CD4-positive, alpha-beta memory T cell (primary cell): ENCODE results near the gene UST. TPM values are rescaled to one million over a fixed set of nuclear protein-coding genes. Genes with fewer than 3 reads are reported as not detected.
A peak's percentile ranks its signal among the peaks of the same experiment; 100 is the strongest.

Source experiments
- CTCF ChIA-PET: fragments of 350-600 bp; sonication (Branson Sonifier 250); formaldehyde crosslinking; loops from one replicate; lab custom pipeline; 2021; ENCODE audit warnings: inconsistent platforms; ENCODE audit not compliant: partially characterized antibody; lab: Charles Lee
- POLR2A ChIA-PET: fragments of 350-600 bp; sonication (Branson Sonifier 250); formaldehyde crosslinking; loops from one replicate; lab custom pipeline; 2021; ENCODE audit not compliant: partially characterized antibody; lab: Charles Lee
- DNase-seq, 5 donors: peaks; one replicate each; pipeline versions ENCODE4 v3.0.0 to v3.0.0-alpha.2; 2020 to 2022; ENCODE audit warnings: mixed read lengths in 1 of 5
- H3K27ac ChIP-seq: one replicate; pipeline ENCODE4 v1.7.0; 2013; ENCODE audit warnings: low read depth, low read length
- H3K27me3 ChIP-seq: 2 replicates; pipeline ENCODE4 v1.7.0; 2013; ENCODE audit warnings: mild to moderate bottlenecking, low read length, moderate library complexity; ENCODE audit not compliant: insufficient read depth
- H3K36me3 ChIP-seq: 2 replicates; pipeline ENCODE4 v1.7.0; 2013; ENCODE audit warnings: mild to moderate bottlenecking, low read length, moderate library complexity; ENCODE audit not compliant: insufficient read depth
- H3K4me1 ChIP-seq: 2 replicates; pipeline ENCODE4 v1.7.0; 2013; ENCODE audit warnings: mild to moderate bottlenecking, low read length, moderate library complexity; ENCODE audit not compliant: insufficient read depth
- H3K4me3 ChIP-seq, 2 donors: one replicate each; pipeline ENCODE4 v1.7.0; 2013; ENCODE audit warnings: low read length in 2 of 2, mild to moderate bottlenecking in 1 of 2
- H3K9me3 ChIP-seq, 2 donors: one replicate each; pipeline ENCODE4 v1.7.0; 2013; ENCODE audit warnings: low read length in 2 of 2, control low read depth in 1 of 2; ENCODE audit not compliant: control insufficient read depth in 1 of 2
- H3K27ac Mint-ChIP-seq, 7 donors: one replicate each; pipeline ENCODE4 v1.8.0; 2020 to 2021; ENCODE audit warnings: mixed read lengths in 7 of 7, mild to moderate bottlenecking in 6 of 7, inconsistent platforms in 3 of 7, moderate library complexity in 3 of 7
- H3K27me3 Mint-ChIP-seq, 2 donors: one replicate each; pipeline ENCODE4 v1.8.0; 2020 to 2021; ENCODE audit warnings: mixed read lengths in 2 of 2
- H3K36me3 Mint-ChIP-seq, 2 donors: one replicate each; pipeline ENCODE4 v1.8.0; 2020 to 2021; ENCODE audit warnings: mixed read lengths in 2 of 2, inconsistent platforms in 1 of 2, mild to moderate bottlenecking in 1 of 2
- H3K4me1 Mint-ChIP-seq, 4 donors: one replicate each; pipeline ENCODE4 v1.8.0; 2020 to 2021; ENCODE audit warnings: mixed read lengths in 4 of 4, mild to moderate bottlenecking in 1 of 4
- H3K4me3 Mint-ChIP-seq, 8 donors: one replicate each; pipeline ENCODE4 v1.8.0; 2020 to 2021; ENCODE audit warnings: mixed read lengths in 8 of 8, mild to moderate bottlenecking in 7 of 8, moderate library complexity in 6 of 8, inconsistent platforms in 3 of 8
- H3K9me3 Mint-ChIP-seq, 8 donors: one replicate each; pipeline ENCODE4 v1.8.0; 2020 to 2021; ENCODE audit warnings: mixed read lengths in 8 of 8, mild to moderate bottlenecking in 5 of 8, inconsistent platforms in 3 of 8, moderate library complexity in 1 of 8
- intact Hi-C: fragments of 100-400 bp; cut with micrococcal nuclease; formaldehyde crosslinking; loops from one replicate; pipeline ENCODE4 v1.15.1; 2023
- polyA plus RNA-seq, 2 donors: library from polyadenylated mRNA; unstranded; fragments of 300-500 nt; fragmentation: Illumina TruSeq; gene quantifications; one replicate each; pipeline ENCODE4 v1.2.3, GENCODE V29; 2021
- total RNA-seq, 2 experiments: library from RNA; stranded (reverse); gene quantifications; one replicate each; pipeline ENCODE4 v1.2.3, GENCODE V29; 2021

Gene UST
- total and polyA plus RNA-seq, 4 experiments from 2014 or later: 2.2 to 7.6 (median 5.1) TPM

DNA sequence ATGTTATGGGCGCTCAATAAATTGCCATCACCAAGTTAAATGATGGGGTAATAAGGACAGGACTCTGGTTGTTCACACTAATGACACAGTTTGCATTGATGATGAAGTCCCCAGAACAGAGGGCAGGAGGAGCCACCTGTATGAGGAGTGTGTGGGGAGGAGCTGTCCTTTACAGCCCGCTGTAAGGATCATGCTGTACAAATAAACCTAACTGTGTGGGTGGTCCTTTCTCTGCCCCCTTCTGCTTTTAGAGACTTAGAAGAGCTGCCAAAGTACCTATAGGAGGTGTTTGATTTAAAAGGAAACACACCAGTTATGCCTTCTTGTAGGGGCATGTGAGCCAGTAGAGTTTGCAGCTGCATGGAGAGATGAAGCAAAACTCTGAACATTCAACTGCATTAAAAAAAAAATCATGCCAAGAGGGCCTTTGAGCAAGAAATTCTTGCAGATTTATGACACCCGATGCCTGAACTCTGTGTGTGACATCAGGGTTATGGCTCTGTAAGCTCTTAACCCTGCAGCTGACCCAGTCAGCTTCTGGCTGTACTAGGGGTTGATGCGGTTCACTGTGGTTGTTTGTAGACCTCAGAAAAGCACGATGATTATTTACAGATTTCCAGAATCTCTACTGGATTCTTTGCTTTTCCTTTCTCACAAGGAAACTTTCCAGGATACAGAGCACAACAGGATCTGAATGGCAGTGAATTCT, 67.4 kb downstream of the UST start:
- Histone ChIP-seq H3K4me1 (no peaks in the 10 kb centered on the region), H3K9me3 (no peaks in the 10 kb centered on the region), H3K4me3 (no peak overlapping the region), H3K27ac (no peak overlapping the region), H3K36me3 (no peaks in the 10 kb centered on the region), H3K27me3 (no peaks in the 10 kb centered on the region)
- ChIA-PET CTCF (interaction anchor here (0.7 to 1.0 kb wide), 2 partner anchors 13 to 66 kb away, joined by 3 read pairs; no protein-coding TSS in a partner anchor), POLR2A (no interaction called here)
- Mint-ChIP-seq H3K4me3 (no peak overlapping the region), H3K4me1 (peaks cover 0 to 9% (median 4%) of the 10 kb centered on the region in 4 donors), H3K27me3 (no peaks in the 10 kb centered on the region), H3K9me3 (peaks cover 0 to 7% (median 1%) of the 10 kb centered on the region in 8 donors), H3K27ac (no peak overlapping the region), H3K36me3 (peaks cover 0 to 6% of the 10 kb centered on the region in 2 donors)
- intact Hi-C loops: no loop called here
- DNase-seq: no peak

GRCh38 chr6:148814869-148815268, 68.0 kb downstream of the UST start:
- no peak overlapping the region for H3K4me3 Mint-ChIP-seq
- H3K36me3 Mint-ChIP-seq: peaks cover 0 to 6% of the 10 kb centered on the region in 2 donors
- H3K9me3 Mint-ChIP-seq: peaks cover 0 to 7% (median 1%) of the 10 kb centered on the region in 8 donors
- no peaks in the 10 kb centered on the region for H3K9me3 ChIP-seq
- ChIA-PET CTCF (interaction anchor here (1.0 to 1.5 kb wide), 2 partner anchors 13 to 158 kb away, joined by 3 read pairs; no protein-coding TSS in a partner anchor), POLR2A (no interaction called here)
- no peaks in the 10 kb centered on the region for H3K36me3 ChIP-seq
- intact Hi-C loops: no loop called here
- H3K27me3 ChIP-seq: no peaks in the 10 kb centered on the region
- H3K27me3 Mint-ChIP-seq: no peaks in the 10 kb centered on the region
- H3K27ac Mint-ChIP-seq: no peak overlapping the region
- no peak for DNase-seq
- H3K4me3 ChIP-seq: no peak overlapping the region
- H3K4me1 Mint-ChIP-seq: peaks cover 0 to 9% (median 3%) of the 10 kb centered on the region in 4 donors
- H3K4me1 ChIP-seq: no peaks in the 10 kb centered on the region
- H3K27ac ChIP-seq: no peak overlapping the region

DNA sequence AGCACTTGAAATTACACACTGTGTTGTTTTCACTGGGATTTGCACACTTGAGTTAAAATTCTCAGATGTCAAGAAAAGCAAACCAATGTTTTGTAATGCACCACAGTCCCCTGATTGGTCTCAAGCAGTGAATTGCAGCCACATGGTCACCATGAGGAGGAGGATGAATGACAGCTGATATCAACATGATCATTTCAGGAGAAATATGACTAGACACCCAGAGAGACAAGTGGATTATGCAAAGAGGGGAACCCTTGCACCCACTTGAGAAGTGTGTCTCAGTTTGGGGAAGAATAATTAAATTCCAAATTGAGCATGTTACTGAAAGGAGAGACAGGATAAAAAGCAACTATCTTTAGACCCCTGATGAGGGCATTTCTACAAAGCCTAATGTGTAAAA, 69.3 kb downstream of the UST start:
- CTCF ChIA-PET: interaction anchor here (0.8 to 1.5 kb wide), 2 partner anchors 55 to 156 kb away, joined by 3 read pairs; no protein-coding TSS in a partner anchor
- H3K4me3 ChIP-seq: no peak overlapping the region
- no peak for DNase-seq
- peaks cover 0 to 5% of the 10 kb centered on the region in 2 donors for H3K36me3 Mint-ChIP-seq
- H3K4me1 ChIP-seq: no peaks in the 10 kb centered on the region
- no peaks in the 10 kb centered on the region for H3K36me3 ChIP-seq
- POLR2A ChIA-PET: no interaction called here
- H3K27me3 ChIP-seq: no peaks in the 10 kb centered on the region
- no peak overlapping the region for H3K27ac ChIP-seq
- H3K9me3 ChIP-seq: no peaks in the 10 kb centered on the region
- no peak overlapping the region for H3K27ac Mint-ChIP-seq
- intact Hi-C loops: no loop called here
- peaks cover 0 to 7% (median under 1%) of the 10 kb centered on the region in 8 donors for H3K9me3 Mint-ChIP-seq
- no peak overlapping the region for H3K4me3 Mint-ChIP-seq
- no peaks in the 10 kb centered on the region for H3K27me3 Mint-ChIP-seq
- peaks cover 0 to 10% (median 2%) of the 10 kb centered on the region in 4 donors for H3K4me1 Mint-ChIP-seq

- Histone ChIP-seq H3K9me3 (no peaks in the 10 kb centered on the region), H3K36me3 (no peaks in the 10 kb centered on the region), H3K4me3 (no peak overlapping the region), H3K27ac (no peak overlapping the region), H3K27me3 (no peaks in the 10 kb centered on the region), H3K4me1 (no peaks in the 10 kb centered on the region)
- DNase-seq: no peak
- Mint-ChIP-seq H3K36me3 (peaks cover 0 to 4% of the 10 kb centered on the region in 2 donors), H3K4me1 (peaks cover 0 to 15% (median 7%) of the 10 kb centered on the region in 4 donors), H3K27me3 (no peaks in the 10 kb centered on the region), H3K9me3 (peaks cover 0 to 7% (median 0%) of the 10 kb centered on the region in 8 donors), H3K4me3 (no peak overlapping the region), H3K27ac (no peak overlapping the region)
- intact Hi-C loops: no loop called here
- POLR2A ChIA-PET: no interaction called here
- CTCF ChIA-PET: no interaction called here
Measured at GRCh38 chr6:148817689-148818088, 70.9 kb downstream of the UST start.

DNA sequence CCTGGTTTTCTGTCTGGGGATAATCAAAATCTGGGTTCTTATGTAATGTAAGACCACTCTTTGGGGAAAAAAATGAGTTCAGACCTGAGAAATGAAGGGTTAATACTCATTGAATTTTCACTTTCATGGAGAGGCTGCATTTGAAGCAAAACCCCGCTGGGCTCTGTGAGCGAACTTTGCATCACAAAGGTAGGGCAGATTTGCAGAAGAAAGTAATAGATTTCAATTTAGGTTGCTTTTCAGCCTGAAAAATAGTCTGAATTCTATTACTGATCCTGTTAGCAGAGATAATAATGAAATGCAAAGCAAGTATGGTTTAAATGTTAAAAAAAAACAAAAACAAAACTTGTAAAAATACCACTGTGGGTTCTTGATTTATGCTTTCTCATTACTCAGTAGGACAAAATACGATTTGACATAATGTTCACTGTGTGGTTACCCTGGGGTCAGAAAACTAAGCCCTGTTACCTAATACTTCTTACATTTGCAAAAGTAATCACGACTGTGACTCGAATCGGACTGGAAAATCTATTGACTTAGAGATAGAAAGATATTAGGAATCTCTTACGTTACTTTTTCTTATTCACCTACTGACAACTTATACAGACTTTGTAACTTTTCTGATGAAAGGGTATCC, 72.2 kb downstream of the UST start:
- Histone ChIP-seq H3K4me1 (no peaks in the 10 kb centered on the region), H3K4me3 (no peak overlapping the region), H3K36me3 (no peaks in the 10 kb centered on the region), H3K9me3 (no peaks in the 10 kb centered on the region), H3K27ac (no peak overlapping the region), H3K27me3 (no peaks in the 10 kb centered on the region)
- H3K27me3 Mint-ChIP-seq: no peaks in the 10 kb centered on the region
- intact Hi-C loops: no loop called here
- DNase-seq: no peak
- peaks cover 0 to 2% of the 10 kb centered on the region in 2 donors for H3K36me3 Mint-ChIP-seq
- ChIA-PET CTCF (no interaction called here), POLR2A (no interaction called here)
- no peak overlapping the region for H3K27ac Mint-ChIP-seq
- H3K4me3 Mint-ChIP-seq: no peak overlapping the region
- H3K9me3 Mint-ChIP-seq: peaks cover 0 to 7% (median 0%) of the 10 kb centered on the region in 8 donors
- H3K4me1 Mint-ChIP-seq: peaks cover 3 to 16% (median 10%) of the 10 kb centered on the region in 4 donors

DNA sequence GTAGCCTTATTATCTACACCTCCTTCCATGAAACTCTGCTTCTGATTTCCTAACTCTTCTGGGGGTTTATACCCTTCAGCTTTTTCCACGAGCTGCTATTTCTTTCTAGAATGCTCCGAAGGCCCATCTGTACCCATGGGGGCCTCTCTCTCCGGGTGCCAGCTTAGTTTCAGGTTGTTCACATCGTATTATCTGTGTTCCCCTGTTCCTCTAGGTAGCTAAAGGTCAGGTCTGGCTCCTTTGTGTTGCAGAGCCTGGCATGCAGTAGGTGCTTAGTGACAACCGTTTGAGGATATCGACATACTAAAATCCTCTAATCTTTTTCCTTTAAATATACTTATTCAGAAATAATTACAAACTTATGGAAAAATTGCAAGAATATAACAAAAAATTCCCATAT, 73.0 kb downstream of the UST start:
- no peak overlapping the region for H3K4me3 ChIP-seq
- H3K4me1 ChIP-seq: no peaks in the 10 kb centered on the region
- Mint-ChIP-seq H3K4me1 (peaks cover 3 to 16% (median 10%) of the 10 kb centered on the region in 4 donors), H3K4me3 (no peak overlapping the region), H3K36me3 (no peaks in the 10 kb centered on the region), H3K9me3 (peaks cover 0 to 3% (median 0%) of the 10 kb centered on the region in 8 donors), H3K27ac (peak overlapping the region in 1 of 7 donors; percentile 9), H3K27me3 (no peaks in the 10 kb centered on the region)
- no peaks in the 10 kb centered on the region for H3K36me3 ChIP-seq
- DNase-seq: no peak
- no peaks in the 10 kb centered on the region for H3K27me3 ChIP-seq
- no peaks in the 10 kb centered on the region for H3K9me3 ChIP-seq
- ChIA-PET CTCF (no interaction called here), POLR2A (no interaction called here)
- intact Hi-C loops: no loop called here
- no peak overlapping the region for H3K27ac ChIP-seq

DNA sequence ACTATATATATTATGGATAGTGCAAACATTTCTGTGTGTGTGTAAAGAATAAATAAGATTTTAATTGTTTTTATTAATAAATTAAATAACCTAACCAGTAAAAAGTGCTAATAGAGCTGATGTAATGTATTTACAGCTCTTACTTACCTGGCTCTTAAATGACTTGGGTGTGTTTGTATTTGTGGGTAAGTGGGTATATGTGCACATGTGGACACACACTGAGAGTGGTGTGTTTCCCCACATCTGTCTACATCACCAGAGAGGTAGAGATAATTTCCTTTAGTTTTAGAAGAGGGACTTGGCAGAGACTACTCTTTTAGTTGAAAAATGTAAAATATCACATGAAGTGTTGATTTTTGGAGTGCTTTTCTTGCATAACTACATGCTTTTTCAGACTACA, 76.0 kb downstream of the UST start:
- H3K4me1 ChIP-seq: no peaks in the 10 kb centered on the region
- no peaks in the 10 kb centered on the region for H3K27me3 Mint-ChIP-seq
- H3K36me3 ChIP-seq: no peaks in the 10 kb centered on the region
- no peak overlapping the region for H3K4me3 ChIP-seq
- H3K9me3 Mint-ChIP-seq: peaks cover 0 to 3% (median 0%) of the 10 kb centered on the region in 8 donors
- ChIA-PET CTCF (no interaction called here), POLR2A (no interaction called here)
- H3K27ac ChIP-seq: no peak overlapping the region
- no peak for DNase-seq
- no peaks in the 10 kb centered on the region for H3K36me3 Mint-ChIP-seq
- H3K27me3 ChIP-seq: no peaks in the 10 kb centered on the region
- H3K4me1 Mint-ChIP-seq: peaks cover 8 to 20% (median 18%) of the 10 kb centered on the region in 4 donors
- no peak overlapping the region for H3K27ac Mint-ChIP-seq
- H3K9me3 ChIP-seq: no peaks in the 10 kb centered on the region
- no peak overlapping the region for H3K4me3 Mint-ChIP-seq
- intact Hi-C loops: no loop called here
